RCC 7860 (cell line): ENCODE results near the gene KCTD1.

Experiments
- DNase-seq: peaks from one replicate; pipeline ENCODE4 v3.0.0-alpha.2; 2015; ENCODE audit warnings: low spot score
- FAIRE-seq: peaks from 2 replicates; lab custom pipeline; 2012; peaks lifted over from hg19 to GRCh38; lab: Jason Lieb, UNC

The KCTD1 gene

GRCh38 chr18:26549263-26550094, 1.1 kb upstream of the KCTD1 start:
- DNase-seq (peak; percentile 59), FAIRE-seq (no peak)

DNA sequence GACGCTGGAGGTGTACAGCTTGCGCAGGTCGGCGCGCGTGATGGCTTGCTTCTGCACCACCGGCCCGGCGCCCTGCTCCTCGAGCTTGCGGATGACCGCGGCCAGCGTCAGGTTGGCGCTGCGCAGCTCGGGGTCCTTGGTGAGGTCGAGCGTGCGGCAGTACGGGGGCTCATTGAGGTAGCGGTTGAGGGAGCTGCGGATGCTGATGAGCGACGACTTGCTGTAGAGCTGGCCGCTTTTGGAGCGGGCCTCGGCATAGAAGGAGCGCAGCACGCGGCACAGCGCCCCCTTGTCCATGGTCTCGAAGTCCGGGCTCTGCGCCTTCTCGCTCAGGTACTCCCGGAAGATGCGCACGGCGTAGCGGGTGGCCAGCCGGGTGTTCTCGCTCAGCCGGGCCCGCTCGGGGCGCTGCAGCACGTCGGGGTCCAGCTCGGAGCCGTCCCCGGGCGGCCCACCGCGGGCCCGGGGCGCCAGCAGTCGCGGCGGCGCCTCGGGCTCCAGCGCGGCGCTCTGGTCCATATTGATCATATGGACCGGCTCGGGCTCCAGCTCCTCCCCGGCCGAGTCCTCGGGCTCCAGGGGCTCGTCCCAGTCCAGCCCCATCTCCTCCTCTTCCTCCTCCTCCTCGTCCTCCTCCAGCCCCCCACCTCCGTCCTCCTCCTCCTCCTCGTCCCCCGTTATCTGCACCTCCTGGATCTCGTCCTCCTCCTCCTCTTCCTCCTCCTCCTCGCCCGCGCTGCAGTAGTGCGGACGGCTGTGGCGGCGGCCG, 523 bp downstream of the KCTD1 start:
- DNase-seq (no peak), FAIRE-seq (no peak)

DNA sequence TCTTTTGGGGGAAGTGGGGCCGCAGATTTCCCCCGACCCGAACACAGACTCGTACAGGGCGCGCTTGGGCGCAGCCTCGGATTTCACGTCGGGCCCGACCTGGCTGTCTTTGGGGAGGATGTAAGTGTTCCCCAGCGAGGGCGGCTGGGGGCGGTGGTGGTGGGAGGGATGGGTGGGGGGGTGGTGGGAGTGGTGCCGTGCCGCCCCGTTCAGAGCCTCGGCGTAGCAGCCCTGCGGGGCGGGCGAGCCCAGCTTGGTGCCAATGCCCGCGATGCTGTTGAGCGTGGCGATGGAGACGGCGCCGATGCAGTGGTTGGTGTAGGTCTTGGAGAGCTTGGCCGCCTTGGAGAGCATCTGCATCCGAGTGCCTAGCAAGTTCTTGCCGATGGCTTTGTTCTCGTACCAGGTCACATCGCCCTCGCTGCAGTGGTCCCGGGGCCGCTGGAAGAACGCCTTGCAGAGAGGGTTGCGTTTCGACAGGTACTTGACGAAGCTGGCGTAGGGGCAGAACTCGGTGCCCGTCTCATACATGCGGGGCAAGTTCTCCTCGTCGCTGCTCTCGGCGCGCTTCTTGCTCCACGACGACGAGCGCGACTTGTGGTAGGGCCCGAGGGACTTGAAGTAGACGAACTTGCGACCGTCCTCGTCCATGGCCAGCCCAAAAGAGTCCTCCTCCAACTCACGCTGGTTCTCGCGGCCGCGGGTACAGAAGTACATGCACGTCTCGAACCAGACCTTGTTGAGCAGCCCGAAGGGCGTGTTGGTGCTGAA, 1.3 kb downstream of the KCTD1 start:
- FAIRE-seq = no peak
- DNase-seq = no peak

GRCh38 chr18:26546170-26546874, 2.0 kb downstream of the KCTD1 start:
- DNase-seq = peak; percentile 7
- FAIRE-seq = no peak

GRCh38 chr18:26545335-26546123, 2.8 kb downstream of the KCTD1 start:
- FAIRE-seq (no peak), DNase-seq (no peak)

GRCh38 chr18:26544451-26544850, 3.9 kb downstream of the KCTD1 start:
- DNase-seq (peak; percentile 14), FAIRE-seq (peak; percentile 77)

DNA sequence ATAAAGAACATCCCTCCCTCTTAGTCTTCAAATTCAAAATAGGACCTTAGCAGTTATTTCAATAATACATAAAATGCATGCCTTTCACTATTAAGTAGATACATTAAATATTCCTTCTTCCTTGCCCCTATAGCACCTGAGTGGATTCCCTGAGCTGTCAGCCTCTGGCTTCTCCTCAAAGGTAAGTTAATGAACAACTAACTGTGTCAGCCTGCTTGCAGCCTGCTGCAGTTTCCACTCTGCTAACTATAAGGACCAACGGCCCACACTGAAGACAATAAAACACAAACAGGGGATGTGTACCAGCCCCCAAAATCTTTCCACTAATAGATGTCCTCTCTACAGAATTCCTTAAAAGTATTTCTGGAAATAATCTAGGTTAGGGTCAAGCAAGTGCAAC, 5.0 kb downstream of the KCTD1 start:
- FAIRE-seq = peak; percentile 60
- no peak for DNase-seq

GRCh38 chr18:26540043-26540628, 8.2 kb downstream of the KCTD1 start:
- FAIRE-seq (no peak), DNase-seq (peak; percentile 8)

- no peak for FAIRE-seq
- no peak for DNase-seq
Measured at GRCh38 chr18:26538524-26538923, 9.8 kb downstream of the KCTD1 start.

GRCh38 chr18:26536664-26537063, 11.7 kb downstream of the KCTD1 start:
- FAIRE-seq (no peak), DNase-seq (no peak)

DNA sequence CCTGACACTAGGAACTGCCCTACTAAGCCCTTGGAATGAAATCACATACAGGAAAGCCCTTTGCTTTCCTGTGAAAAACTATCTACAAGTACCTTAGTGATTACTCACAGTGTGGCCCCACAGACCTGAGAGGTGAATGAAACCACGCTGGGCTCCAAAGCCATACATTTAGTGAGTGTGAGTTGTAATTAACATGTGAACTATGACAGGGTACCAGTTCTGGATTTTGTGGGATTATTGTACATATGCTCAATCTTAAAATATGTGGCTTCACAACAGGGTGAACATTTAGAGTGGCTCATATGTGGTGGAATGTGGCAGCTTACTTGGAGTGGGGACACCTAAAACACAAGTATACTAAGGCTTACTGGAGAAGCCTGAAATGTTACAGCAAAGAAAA, 12.3 kb downstream of the KCTD1 start:
- DNase-seq (peak; percentile 71), FAIRE-seq (peak; percentile 82)

GRCh38 chr18:26535630-26536029, 12.7 kb downstream of the KCTD1 start:
- FAIRE-seq = no peak
- no peak for DNase-seq

DNA sequence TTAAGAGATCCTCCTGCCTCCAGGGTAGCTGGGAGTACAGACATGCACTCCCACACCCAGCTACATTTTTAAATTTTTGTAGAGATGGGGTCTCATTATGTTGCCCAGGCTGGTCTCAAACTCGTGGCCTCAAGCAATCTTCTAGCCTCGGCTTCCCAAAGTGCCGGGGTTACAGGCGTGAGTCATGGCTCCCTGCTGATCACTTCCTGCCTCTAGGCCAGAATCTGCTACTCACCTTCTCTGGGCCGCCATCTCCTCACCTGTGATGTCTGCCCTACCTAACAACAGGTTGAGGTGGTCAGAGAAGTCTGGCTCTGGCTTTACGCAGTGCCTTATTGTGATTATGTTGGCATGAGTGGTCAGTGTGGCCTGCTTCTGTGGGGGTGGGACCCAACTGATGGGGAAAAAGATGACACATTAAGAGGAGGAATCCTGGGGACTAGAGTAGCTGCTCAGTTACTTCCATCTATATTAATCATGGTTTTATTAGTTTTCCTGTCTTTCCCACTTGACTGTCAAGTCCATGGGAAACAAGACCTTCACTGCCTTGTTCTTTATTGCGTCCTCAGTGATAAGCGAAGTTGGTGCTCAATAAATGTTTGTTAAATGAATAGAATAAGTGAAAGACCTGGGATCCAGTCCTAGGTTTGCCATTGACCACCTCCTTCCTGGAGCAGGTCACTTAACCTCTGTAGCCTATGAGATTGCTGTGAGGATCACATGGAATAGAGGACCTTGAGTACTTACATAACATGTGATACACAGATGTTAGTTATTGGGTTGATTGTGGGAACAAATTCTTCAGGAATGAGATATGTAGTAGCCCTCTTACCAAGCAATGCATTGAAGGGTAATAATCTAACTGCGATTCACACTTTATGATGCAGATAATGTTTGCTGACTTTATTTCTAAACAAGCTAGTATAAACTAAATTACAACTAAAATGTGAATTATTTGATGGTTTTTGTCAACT, 15.7 kb downstream of the KCTD1 start:
- no peak for FAIRE-seq
- DNase-seq = no peak

DNA sequence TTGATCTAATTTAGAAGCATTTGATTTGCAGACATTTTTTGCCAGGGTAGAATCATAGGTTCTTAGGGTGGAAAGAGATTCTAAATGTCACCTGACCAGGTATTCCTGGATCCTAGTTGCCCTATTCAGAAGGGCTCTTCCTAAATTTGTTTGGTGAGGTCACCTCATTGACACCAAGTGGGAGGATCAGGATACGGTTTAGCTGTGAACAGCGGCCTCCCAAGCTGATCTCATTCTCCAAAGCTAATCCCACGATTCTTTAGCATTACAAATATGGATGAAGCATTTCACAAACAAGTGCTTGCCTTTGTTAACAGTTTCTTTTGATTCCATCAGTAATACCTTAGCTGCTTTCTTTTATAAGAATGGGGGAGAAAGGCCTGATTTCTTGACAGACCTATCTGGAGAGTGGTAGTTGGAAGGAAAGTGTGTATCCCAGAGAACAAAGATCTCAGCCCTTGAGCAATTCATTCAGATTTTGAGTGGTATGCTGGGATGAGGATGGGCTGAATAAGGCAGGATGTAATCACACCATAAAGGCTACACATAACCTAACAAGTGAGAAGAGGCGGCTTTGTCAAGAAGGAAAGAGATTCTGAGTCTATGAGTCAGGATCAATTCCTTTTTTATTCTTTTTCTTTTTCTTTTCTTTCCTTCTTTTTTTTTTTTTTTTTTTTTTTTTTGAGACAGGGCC, 16.6 kb downstream of the KCTD1 start:
- FAIRE-seq = no peak

DNA sequence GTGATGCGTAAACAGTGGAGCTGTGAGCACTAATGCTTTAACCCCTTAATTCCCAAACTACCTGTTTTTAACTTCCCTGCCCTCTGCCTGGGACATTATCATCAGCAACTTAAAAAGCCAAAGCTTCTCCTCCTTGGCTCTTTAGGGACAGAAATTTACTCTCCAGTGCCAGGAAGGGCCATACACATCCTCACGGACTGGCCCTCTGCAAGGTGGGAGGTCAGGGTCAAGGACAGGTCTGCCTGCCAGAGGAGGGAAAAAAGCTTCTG, 21.5 kb downstream of the KCTD1 start:
- FAIRE-seq (no peak), DNase-seq (no peak)

More for the DNA sequence above, 16.6 kb downstream of the KCTD1 start:
- no peak for DNase-seq

GRCh38 chr18:26526128-26526965, 22.0 kb downstream of the KCTD1 start:
- DNase-seq = no peak
- FAIRE-seq = no peak
